B cell (primary cell): Measurements from ENCODE around the gene PKIB. TPM values are rescaled to one million over a fixed set of nuclear protein-coding genes. Genes with fewer than 3 reads are reported as not detected.

Experiments
- ATAC-seq: fragments of 200-7000 bp; cut with Tn5 transposase; one replicate; pipeline ENCODE4 v1.10.0; 2021; ENCODE audit warnings: low read depth, mild to moderate bottlenecking, moderate number of reproducible peaks, moderate library complexity
- CTCF ChIA-PET: fragments of 350-600 bp; sonication (Branson Sonifier 250); formaldehyde crosslinking; loops from one replicate; lab custom pipeline; 2021; ENCODE audit warnings: antibody characterized with exemption, inconsistent platforms; lab: Charles Lee
- POLR2A ChIA-PET: fragments of 350-600 bp; sonication (Branson Sonifier 250); formaldehyde crosslinking; loops from one replicate; lab custom pipeline; 2021; ENCODE audit warnings: antibody characterized with exemption; lab: Charles Lee
- DNase-seq: peaks from one replicate; pipeline ENCODE4 v3.0.0; 2013
- H2AFZ ChIP-seq: 2 replicates; pipeline ENCODE4 v1.6.1; 2012; ENCODE audit warnings: mild to moderate bottlenecking, low read depth, low read length; ENCODE audit not compliant: insufficient read depth, poor library complexity, severe bottlenecking
- H3K27ac ChIP-seq, 2 donors: 1 replicate in 1 of 2; 2 replicates in 1 of 2; pipeline ENCODE4 v1.5.1; 2012 to 2013; ENCODE audit warnings: low read length in 2 of 2, mild to moderate bottlenecking in 2 of 2, moderate library complexity in 1 of 2
- H3K27me3 ChIP-seq, 4 experiments: fragments of 200-600 bp in 1 of 4; sonication (generic) in 1 of 4; replicated peaks in 1 of 4; 1 replicate in 2 of 4; 2 replicates in 2 of 4; pipeline versions ENCODE4 v1.6.1 to v1.7.0; 2013 to 2016; ENCODE audit warnings: low read length in 3 of 4, mild to moderate bottlenecking in 2 of 4, mixed read lengths in 1 of 4, moderate library complexity in 1 of 4; ENCODE audit not compliant: insufficient read depth in 4 of 4, control insufficient read depth in 3 of 4; ENCODE audit errors: control extremely low read depth in 1 of 4
- H3K36me3 ChIP-seq, 2 experiments: replicated peaks in 1 of 2; 1 replicate in 1 of 2; 2 replicates in 1 of 2; pipeline versions ENCODE4 v1.6.1 to v1.7.1; 2013; ENCODE audit warnings: low read length in 1 of 2; ENCODE audit not compliant: insufficient read depth in 2 of 2, control insufficient read depth in 1 of 2; ENCODE audit errors: control extremely low read depth in 1 of 2, extremely low read depth in 1 of 2
- H3K4me1 ChIP-seq, 2 donors: fragments of 200-600 bp in 1 of 2; sonication (generic) in 1 of 2; 1 replicate in 1 of 2; 2 replicates in 1 of 2; pipeline versions ENCODE4 v1.5.1 to v1.6.1; 2013 to 2017; ENCODE audit warnings: low read length in 2 of 2; ENCODE audit not compliant: control insufficient read depth in 2 of 2, insufficient read depth in 2 of 2
- H3K4me2 ChIP-seq: replicated peaks from 2 replicates; pipeline ENCODE3; 2012; ENCODE audit warnings: mild to moderate bottlenecking, low read depth, low read length; ENCODE audit not compliant: poor library complexity, severe bottlenecking
- H3K4me3 ChIP-seq, 5 experiments: fragments of 200-600 bp in 1 of 5; sonication (generic) in 1 of 5; 1 replicate in 3 of 5; 2 replicates in 2 of 5; pipeline versions ENCODE4 v1.5.1 to v1.7.0; 2011 to 2016; ENCODE audit warnings: low read length in 4 of 5, mild to moderate bottlenecking in 4 of 5, low read depth in 2 of 5, control low read depth in 1 of 5, moderate library complexity in 1 of 5; ENCODE audit not compliant: insufficient read depth in 1 of 5; ENCODE audit errors: control extremely low read depth in 1 of 5, extremely low read depth in 1 of 5
- H3K79me2 ChIP-seq: fragments of 200-600 bp; sonication (generic); one replicate; pipeline ENCODE4 v1.6.0; 2016; ENCODE audit warnings: low read length; ENCODE audit not compliant: control insufficient read depth, insufficient read depth
- H3K9ac ChIP-seq: fragments of 200-600 bp; sonication (generic); 2 replicates; pipeline ENCODE4 v1.6.1; 2017; ENCODE audit warnings: mild to moderate bottlenecking, low read length, moderate library complexity
- H3K9me3 ChIP-seq, 3 donors: one replicate each; pipeline versions ENCODE4 v1.6.1 to v1.7.1; 2013; ENCODE audit warnings: low read length in 2 of 3; ENCODE audit not compliant: control insufficient read depth in 2 of 3, insufficient read depth in 1 of 3; ENCODE audit errors: control extremely low read depth in 1 of 3
- H4K20me1 ChIP-seq: 2 replicates; pipeline ENCODE4 v1.6.0; 2012; ENCODE audit warnings: mild to moderate bottlenecking, low read length; ENCODE audit not compliant: insufficient read depth, control insufficient read depth, poor library complexity, severe bottlenecking
- H3K27ac Mint-ChIP-seq: one replicate; pipeline ENCODE4 v1.8.0; 2021; ENCODE audit warnings: mixed read lengths
- H3K27me3 Mint-ChIP-seq: one replicate; pipeline ENCODE4 v1.8.0; 2021; ENCODE audit warnings: mixed read lengths
- H3K4me1 Mint-ChIP-seq: one replicate; pipeline ENCODE4 v1.8.0; 2021; ENCODE audit warnings: mixed read lengths
- H3K4me3 Mint-ChIP-seq: one replicate; pipeline ENCODE4 v1.8.0; 2021; ENCODE audit warnings: mixed read lengths
- H3K9me3 Mint-ChIP-seq: one replicate; pipeline ENCODE4 v1.8.0; 2022; ENCODE audit warnings: mixed read lengths; ENCODE audit not compliant: insufficient read depth
- EZH2 ChIP-seq: IDR thresholded peaks from 2 replicates; pipeline ENCODE4 v1.6.1; 2012; ENCODE audit warnings: borderline replicate concordance, low read depth, mild to moderate bottlenecking, moderate library complexity, low read length; ENCODE audit not compliant: insufficient read depth, poor library complexity, severe bottlenecking
- WGBS: methylation state at CpG from one replicate; pipeline ENCODE4 v1.1.5; 2013; ENCODE audit warnings: missing lambda C conversion rate; ENCODE audit not compliant: insufficient coverage; 5-methylcytosine and 5-hydroxymethylcytosine counted together
- intact Hi-C: fragments of 100-400 bp; cut with micrococcal nuclease; formaldehyde crosslinking; loops from one replicate; pipeline ENCODE4 v1.10.0; 2022
- polyA plus RNA-seq: library from polyadenylated mRNA; depleted of rRNA; stranded (reverse); fragments of >200 nt; gene quantifications from 2 replicates; pipeline ENCODE4 v1.2.3, GENCODE V29; 2012
- total RNA-seq, 2 donors: library from RNA; stranded (reverse); fragments of 120-200 nt in 1 of 2; gene quantifications; 1 replicate in 1 of 2; 2 replicates in 1 of 2; pipeline versions ENCODE4 v1.2.3 to v1.2.4, GENCODE V29; 2013 to 2022
- TF ChIP-seq, protein P1 (sequence below): fragments of 200-600 bp; IDR thresholded peaks from one replicate; pipeline ENCODE4 v1.8.0; 2022; ENCODE audit warnings: antibody characterized with exemption, mild to moderate bottlenecking

PKIB gene
- total and polyA plus RNA-seq, 2 donors (not counting 1 experiment from before 2014, with no cell fraction given), result 0.27 to 1.2 TPM

DNA sequence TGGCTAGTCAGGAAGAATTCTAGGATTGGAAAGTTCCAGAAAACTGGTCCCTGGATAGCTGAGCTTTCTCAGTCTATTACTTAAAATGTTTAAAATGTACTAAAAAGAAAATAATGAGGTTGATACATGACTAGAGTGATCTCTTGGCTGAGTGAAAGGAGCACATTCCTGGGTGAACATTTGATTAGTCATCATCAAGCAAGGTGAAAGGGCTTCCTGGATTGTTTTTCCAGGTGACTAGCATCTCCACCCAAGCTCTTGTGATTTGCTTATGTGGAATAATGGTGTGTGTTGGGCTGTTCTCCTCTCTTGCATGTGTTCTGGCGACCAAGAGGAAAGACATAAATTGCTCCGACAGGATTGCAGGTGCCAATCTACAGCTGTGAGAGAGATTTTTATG, 42.9 kb downstream of the PKIB start:
- Mint-ChIP-seq H3K27me3 (no peaks in the 10 kb centered on the region), H3K27ac (no peak overlapping the region), H3K4me1 (no peaks in the 10 kb centered on the region), H3K4me3 (no peak overlapping the region), H3K9me3 (no peaks in the 10 kb centered on the region)
- no peak overlapping the region for H3K27ac ChIP-seq
- H4K20me1 ChIP-seq, result no peaks in the 10 kb centered on the region
- no peaks in the 10 kb centered on the region for H3K36me3 ChIP-seq
- H3K4me3 ChIP-seq, result no peak overlapping the region
- H3K4me2 ChIP-seq, result no peak overlapping the region
- H3K9me3 ChIP-seq, result no peaks in the 10 kb centered on the region
- intact Hi-C loops, result no loop called here
- H3K4me1 ChIP-seq, result no peaks in the 10 kb centered on the region
- ChIA-PET POLR2A (no interaction called here), CTCF (no interaction called here)
- ATAC-seq (no peak), DNase-seq (no peak)
- 100% methylated on average over 1 of the region's 2 CpGs for WGBS
- H3K79me2 ChIP-seq, result no peaks in the 10 kb centered on the region
- H2AFZ ChIP-seq, result no peak overlapping the region
- no peak for TF ChIP-seq EZH2
- TF ChIP-seq, protein P1, sequence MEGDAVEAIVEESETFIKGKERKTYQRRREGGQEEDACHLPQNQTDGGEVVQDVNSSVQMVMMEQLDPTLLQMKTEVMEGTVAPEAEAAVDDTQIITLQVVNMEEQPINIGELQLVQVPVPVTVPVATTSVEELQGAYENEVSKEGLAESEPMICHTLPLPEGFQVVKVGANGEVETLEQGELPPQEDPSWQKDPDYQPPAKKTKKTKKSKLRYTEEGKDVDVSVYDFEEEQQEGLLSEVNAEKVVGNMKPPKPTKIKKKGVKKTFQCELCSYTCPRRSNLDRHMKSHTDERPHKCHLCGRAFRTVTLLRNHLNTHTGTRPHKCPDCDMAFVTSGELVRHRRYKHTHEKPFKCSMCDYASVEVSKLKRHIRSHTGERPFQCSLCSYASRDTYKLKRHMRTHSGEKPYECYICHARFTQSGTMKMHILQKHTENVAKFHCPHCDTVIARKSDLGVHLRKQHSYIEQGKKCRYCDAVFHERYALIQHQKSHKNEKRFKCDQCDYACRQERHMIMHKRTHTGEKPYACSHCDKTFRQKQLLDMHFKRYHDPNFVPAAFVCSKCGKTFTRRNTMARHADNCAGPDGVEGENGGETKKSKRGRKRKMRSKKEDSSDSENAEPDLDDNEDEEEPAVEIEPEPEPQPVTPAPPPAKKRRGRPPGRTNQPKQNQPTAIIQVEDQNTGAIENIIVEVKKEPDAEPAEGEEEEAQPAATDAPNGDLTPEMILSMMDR, result no peak
- no peak overlapping the region for H3K9ac ChIP-seq
- no peaks in the 10 kb centered on the region for H3K27me3 ChIP-seq

DNA sequence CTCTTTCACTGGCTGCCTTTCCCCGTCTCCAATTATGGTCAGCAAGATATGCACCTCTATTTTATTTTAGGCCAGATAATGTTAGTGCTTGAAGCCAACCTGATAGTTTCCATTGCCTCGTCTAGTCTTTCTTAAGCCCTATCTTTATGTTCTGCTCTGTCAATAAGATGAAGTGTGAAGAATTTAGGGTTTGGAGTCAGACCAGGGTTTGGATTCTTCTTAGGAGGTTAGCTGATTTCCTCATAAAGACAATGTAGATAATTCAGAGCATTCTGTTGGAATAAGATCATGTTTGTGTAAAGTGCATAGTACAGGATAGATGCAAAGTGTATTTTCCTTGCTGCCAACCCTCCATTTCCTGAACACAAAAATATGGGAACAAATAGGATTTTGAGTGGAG, 43.8 kb downstream of the PKIB start:
- H3K4me3 ChIP-seq, result no peak overlapping the region
- WGBS, result no CpG with 5 or more reads among the region's 2 CpGs
- H2AFZ ChIP-seq, result no peak overlapping the region

More for the DNA sequence above, 43.8 kb downstream of the PKIB start:
- no peak for DNase-seq
- Histone ChIP-seq H3K4me1 (no peaks in the 10 kb centered on the region), H3K27ac (no peak overlapping the region), H3K36me3 (no peaks in the 10 kb centered on the region), H3K9me3 (no peaks in the 10 kb centered on the region), H3K4me2 (no peak overlapping the region), H3K79me2 (no peaks in the 10 kb centered on the region), H4K20me1 (no peaks in the 10 kb centered on the region), H3K9ac (no peak overlapping the region), H3K27me3 (no peaks in the 10 kb centered on the region)
- Mint-ChIP-seq H3K9me3 (no peaks in the 10 kb centered on the region), H3K27ac (no peak overlapping the region), H3K4me1 (no peaks in the 10 kb centered on the region), H3K4me3 (no peak overlapping the region), H3K27me3 (no peaks in the 10 kb centered on the region)
- intact Hi-C loops, result no loop called here
- ChIA-PET POLR2A (no interaction called here), CTCF (no interaction called here)
- no peak for ATAC-seq
- TF ChIP-seq, protein P1, result no peak
- TF ChIP-seq EZH2, result no peak
